ENCODE measurements around the gene THY1. TPM values are rescaled to one million over a fixed set of nuclear protein-coding genes. Genes with fewer than 3 reads are reported as not detected.
"Not testable (repeated sequence)": the region's sequence is repeated elsewhere in the genome, so short reads cannot be mapped to it uniquely, and the experiment has no call there.

THY1 gene
- total RNA-seq, 2 experiments from 2014 or later = 0.07 to 0.17 TPM

DNA sequence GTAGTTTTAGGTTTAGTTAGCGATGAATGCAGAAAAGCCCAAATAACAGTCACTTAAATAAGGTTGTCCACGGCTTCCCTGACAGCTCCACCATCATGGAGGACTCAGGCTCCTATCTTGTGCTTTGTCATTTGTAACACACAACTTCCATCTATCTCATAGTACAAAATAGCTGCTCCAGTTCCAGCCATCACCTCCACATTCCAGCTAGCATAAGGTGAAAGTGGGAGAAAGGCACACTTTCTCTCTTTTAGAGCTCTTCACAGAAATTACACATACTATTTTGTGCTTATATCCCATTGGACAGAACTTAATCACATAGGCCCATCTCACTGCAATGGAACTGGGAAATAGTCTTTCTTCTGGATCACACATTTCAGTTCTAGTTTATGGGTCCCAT lies 8.7 kb downstream of the THY1 start:
- H3K4me1 Mint-ChIP-seq (ENCODE audit: low read depth) = no peaks in the 10 kb centered on the region
- no peak overlapping the region for H3K4me3 Mint-ChIP-seq
- intact Hi-C loops (cut with micrococcal nuclease) = no loop called here
- CTCF ChIA-PET = interaction anchor here (0.7 to 1.2 kb wide), 3 partner anchors 9 to 694 kb away, joined by 3 to 5 read pairs (median 3); partner anchors contain the start of gene THY1
- H3K36me3 Mint-ChIP-seq (ENCODE audit: low read depth) = no peaks in the 10 kb centered on the region
- no peak overlapping the region for H3K27ac Mint-ChIP-seq
- no peaks in the 10 kb centered on the region for H3K27me3 Mint-ChIP-seq (ENCODE audit: low read depth)
- peaks cover 3% of the 10 kb centered on the region for H3K9me3 Mint-ChIP-seq
- DNase-seq = no peak

GRCh38 chr11:119412072-119412471 lies 10.9 kb downstream of the THY1 start:
- H3K9me3 Mint-ChIP-seq = peaks cover 3% of the 10 kb centered on the region
- CTCF ChIA-PET = no interaction called here
- H3K27ac Mint-ChIP-seq = no peak overlapping the region
- H3K27me3 Mint-ChIP-seq (ENCODE audit: low read depth) = no peaks in the 10 kb centered on the region
- intact Hi-C loops (cut with micrococcal nuclease) = no loop called here
- H3K4me3 Mint-ChIP-seq = no peak overlapping the region
- H3K4me1 Mint-ChIP-seq (ENCODE audit: low read depth) = no peaks in the 10 kb centered on the region
- no peak for DNase-seq
- no peaks in the 10 kb centered on the region for H3K36me3 Mint-ChIP-seq (ENCODE audit: low read depth)

DNA sequence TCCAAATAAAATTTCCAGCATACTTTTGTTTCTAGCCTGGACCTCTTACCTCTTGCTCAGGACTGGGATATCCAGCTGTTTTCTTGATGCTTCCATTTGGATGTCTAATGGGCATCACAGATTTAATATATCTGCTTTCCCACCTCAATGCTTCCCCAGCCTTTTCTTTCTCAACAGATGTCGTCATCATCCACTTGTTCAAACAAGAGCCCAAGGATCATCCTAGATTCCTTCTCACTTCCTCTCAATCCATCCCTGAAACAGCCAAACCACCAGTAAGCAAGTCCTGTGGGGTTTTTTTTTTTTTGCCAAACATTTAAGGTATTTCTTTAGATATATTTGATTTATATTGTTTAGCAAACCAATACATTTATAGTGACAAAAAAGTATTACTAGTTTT lies 12.5 kb downstream of the THY1 start:
- Mint-ChIP-seq H3K4me1 (ENCODE audit: low read depth) (no peaks in the 10 kb centered on the region), H3K27ac (no peak overlapping the region), H3K27me3 (ENCODE audit: low read depth) (no peaks in the 10 kb centered on the region), H3K36me3 (ENCODE audit: low read depth) (no peaks in the 10 kb centered on the region), H3K4me3 (no peak overlapping the region), H3K9me3 (peaks cover 3% of the 10 kb centered on the region)
- DNase-seq = no peak
- intact Hi-C loops (cut with micrococcal nuclease) = no loop called here
- CTCF ChIA-PET = interaction anchor here (1.0 kb wide), 1 partner anchor 54 kb away, joined by 3 read pairs; no protein-coding TSS in a partner anchor

GRCh38 chr11:119409731-119410130 lies 13.2 kb downstream of the THY1 start:
- Mint-ChIP-seq H3K4me1 (ENCODE audit: low read depth) (no peaks in the 10 kb centered on the region), H3K4me3 (no peak overlapping the region), H3K9me3 (peaks cover 3% of the 10 kb centered on the region), H3K27me3 (ENCODE audit: low read depth) (peaks cover 2% of the 10 kb centered on the region), H3K27ac (no peak overlapping the region), H3K36me3 (ENCODE audit: low read depth) (no peaks in the 10 kb centered on the region)
- CTCF ChIA-PET = interaction anchor here (1.1 kb wide), 1 partner anchor 29 kb away, joined by 3 read pairs; no protein-coding TSS in a partner anchor
- DNase-seq = no peak
- intact Hi-C loops (cut with micrococcal nuclease) = no loop called here

DNA sequence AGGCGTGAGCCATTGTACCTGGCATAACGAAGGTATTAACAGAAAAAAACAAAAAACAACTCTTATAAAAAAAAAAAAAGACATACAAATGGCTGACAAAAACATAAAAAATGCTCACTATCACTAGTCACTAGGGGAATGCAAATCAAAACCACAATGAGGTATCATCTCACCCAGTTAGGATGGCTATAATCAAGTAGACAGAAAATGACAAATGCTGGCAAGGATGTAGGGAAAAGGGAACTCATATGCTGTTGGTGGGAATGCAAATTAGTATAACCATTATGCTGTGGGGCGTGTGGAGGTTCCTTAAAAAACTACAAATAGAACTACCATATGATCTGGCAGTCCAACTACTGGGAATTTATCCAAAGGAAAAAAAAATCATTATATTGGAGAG lies 17.0 kb downstream of the THY1 start:
- CTCF ChIA-PET = no interaction called here
- DNase-seq = no peak
- Mint-ChIP-seq H3K27me3 (ENCODE audit: low read depth) (peaks cover 2% of the 10 kb centered on the region), H3K4me1 (ENCODE audit: low read depth) (no peaks in the 10 kb centered on the region), H3K9me3 (peaks cover 2% of the 10 kb centered on the region), H3K36me3 (ENCODE audit: low read depth) (no peaks in the 10 kb centered on the region), H3K27ac (no peak overlapping the region), H3K4me3 (no peak overlapping the region)
- intact Hi-C loops (cut with micrococcal nuclease) = no loop called here

GRCh38 chr11:119405448-119405847 lies 17.5 kb downstream of the THY1 start:
- H3K36me3 Mint-ChIP-seq (ENCODE audit: low read depth); H3K27me3 Mint-ChIP-seq (ENCODE audit: low read depth); H3K27ac Mint-ChIP-seq; H3K4me1 Mint-ChIP-seq (ENCODE audit: low read depth); intact Hi-C loops (cut with micrococcal nuclease); H3K4me3 Mint-ChIP-seq; DNase-seq; H3K9me3 Mint-ChIP-seq; CTCF ChIA-PET: not testable (repeated sequence)

GRCh38 chr11:119404872-119405271 lies 18.1 kb downstream of the THY1 start:
- no peaks in the 10 kb centered on the region for H3K4me1 Mint-ChIP-seq (ENCODE audit: low read depth)
- DNase-seq = no peak
- CTCF ChIA-PET = interaction anchor here (1.1 kb wide), 1 partner anchor 48 kb away, joined by 3 read pairs; no protein-coding TSS in a partner anchor
- peaks cover 2% of the 10 kb centered on the region for H3K27me3 Mint-ChIP-seq (ENCODE audit: low read depth)
- H3K27ac Mint-ChIP-seq = no peak overlapping the region
- peaks cover 2% of the 10 kb centered on the region for H3K36me3 Mint-ChIP-seq (ENCODE audit: low read depth)
- no peak overlapping the region for H3K4me3 Mint-ChIP-seq
- intact Hi-C loops (cut with micrococcal nuclease) = no loop called here
- H3K9me3 Mint-ChIP-seq = peaks cover 6% of the 10 kb centered on the region

GRCh38 chr11:119403021-119403420 lies 20.0 kb downstream of the THY1 start:
- Mint-ChIP-seq H3K4me1 (ENCODE audit: low read depth) (no peaks in the 10 kb centered on the region), H3K4me3 (no peak overlapping the region), H3K27me3 (ENCODE audit: low read depth) (peaks cover 14% of the 10 kb centered on the region), H3K9me3 (peaks cover 12% of the 10 kb centered on the region), H3K36me3 (ENCODE audit: low read depth) (peaks cover 5% of the 10 kb centered on the region), H3K27ac (no peak overlapping the region)
- CTCF ChIA-PET = interaction anchor here (0.8 to 1.1 kb wide), 2 partner anchors 13 to 80 kb away, joined by 3 to 4 read pairs; no protein-coding TSS in a partner anchor
- intact Hi-C loops (cut with micrococcal nuclease) = no loop called here
- no peak for DNase-seq

DNA sequence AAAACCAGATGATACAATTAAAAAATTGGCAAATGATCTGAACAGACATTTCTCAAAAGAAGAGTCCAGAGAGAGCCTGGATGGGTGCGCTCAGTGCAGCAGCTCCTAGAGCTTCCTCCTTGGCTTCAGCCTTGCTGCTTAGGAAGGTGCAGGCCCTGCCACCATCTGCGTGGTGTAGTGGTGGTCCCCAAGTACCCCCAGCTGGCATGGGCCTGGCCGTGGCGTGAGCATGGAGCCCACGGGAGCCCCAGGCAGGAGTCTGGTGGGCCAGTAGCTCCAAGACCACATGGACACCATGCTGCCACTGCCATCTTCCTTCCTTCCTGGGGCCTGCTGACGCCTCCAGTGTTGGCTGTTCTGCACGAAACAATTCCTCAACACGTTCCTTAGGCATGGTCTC lies 20.5 kb downstream of the THY1 start:
- no peak overlapping the region for H3K27ac Mint-ChIP-seq
- no peaks in the 10 kb centered on the region for H3K4me1 Mint-ChIP-seq (ENCODE audit: low read depth)
- DNase-seq = no peak
- peaks cover 17% of the 10 kb centered on the region for H3K9me3 Mint-ChIP-seq
- intact Hi-C loops (cut with micrococcal nuclease) = no loop called here
- CTCF ChIA-PET = no interaction called here
- H3K36me3 Mint-ChIP-seq (ENCODE audit: low read depth) = peaks cover 7% of the 10 kb centered on the region
- no peak overlapping the region for H3K4me3 Mint-ChIP-seq
- H3K27me3 Mint-ChIP-seq (ENCODE audit: low read depth) = peaks cover 18% of the 10 kb centered on the region

DNA sequence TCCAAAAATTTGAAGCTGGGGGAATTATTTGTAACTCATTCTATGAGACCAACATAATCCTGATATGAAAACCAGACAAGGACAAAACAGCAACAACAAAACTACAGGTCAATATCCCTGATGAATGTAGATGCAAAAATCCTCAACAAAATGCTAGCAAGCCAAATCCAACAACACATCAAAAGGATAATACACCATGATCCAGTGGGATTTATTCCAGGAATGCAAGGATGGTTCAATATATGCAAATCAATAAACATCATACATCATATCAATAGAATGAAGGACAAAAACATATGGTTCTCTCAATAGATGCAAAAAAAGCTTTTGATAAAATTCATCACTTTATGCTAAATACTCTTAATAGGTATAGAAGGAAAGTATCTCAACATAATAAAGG lies 22.1 kb downstream of the THY1 start:
- intact Hi-C loops (cut with micrococcal nuclease) = no loop called here
- no peak for DNase-seq
- H3K27me3 Mint-ChIP-seq (ENCODE audit: low read depth) = peaks cover 21% of the 10 kb centered on the region
- H3K36me3 Mint-ChIP-seq (ENCODE audit: low read depth) = peaks cover 7% of the 10 kb centered on the region
- H3K4me3 Mint-ChIP-seq = no peak overlapping the region
- CTCF ChIA-PET = interaction anchor here (1.3 to 1.6 kb wide), 2 partner anchors 19 to 45 kb away, joined by 5 read pairs; no protein-coding TSS in a partner anchor
- H3K4me1 Mint-ChIP-seq (ENCODE audit: low read depth) = no peaks in the 10 kb centered on the region
- H3K9me3 Mint-ChIP-seq = peaks cover 17% of the 10 kb centered on the region
- no peak overlapping the region for H3K27ac Mint-ChIP-seq

GRCh38 chr11:119397740-119398139 lies 25.2 kb downstream of the THY1 start:
- H3K27ac Mint-ChIP-seq = no peak overlapping the region
- H3K9me3 Mint-ChIP-seq = peaks cover 17% of the 10 kb centered on the region
- H3K4me3 Mint-ChIP-seq = no peak overlapping the region
- CTCF ChIA-PET = interaction anchor here (1.1 kb wide), 1 partner anchor 79 kb away, joined by 4 read pairs; no protein-coding TSS in a partner anchor
- no peak for DNase-seq
- H3K4me1 Mint-ChIP-seq (ENCODE audit: low read depth) = no peaks in the 10 kb centered on the region
- H3K27me3 Mint-ChIP-seq (ENCODE audit: low read depth) = peaks cover 24% of the 10 kb centered on the region
- H3K36me3 Mint-ChIP-seq (ENCODE audit: low read depth) = peaks cover 7% of the 10 kb centered on the region
- intact Hi-C loops (cut with micrococcal nuclease) = no loop called here

- peaks cover 7% of the 10 kb centered on the region for H3K36me3 Mint-ChIP-seq (ENCODE audit: low read depth)
- no peaks in the 10 kb centered on the region for H3K4me1 Mint-ChIP-seq (ENCODE audit: low read depth)
- no peak overlapping the region for H3K4me3 Mint-ChIP-seq
- H3K27ac Mint-ChIP-seq = no peak overlapping the region
- CTCF ChIA-PET = interaction anchor here (0.7 kb wide), 1 partner anchor 201 kb away, joined by 4 read pairs; no protein-coding TSS in a partner anchor
- peaks cover 24% of the 10 kb centered on the region for H3K27me3 Mint-ChIP-seq (ENCODE audit: low read depth)
- H3K9me3 Mint-ChIP-seq = peaks cover 15% of the 10 kb centered on the region
- no peak for DNase-seq
- intact Hi-C loops (cut with micrococcal nuclease) = no loop called here
Observed at GRCh38 chr11:119396835-119397234, 26.1 kb downstream of the THY1 start.

- intact Hi-C loops (cut with micrococcal nuclease) = no loop called here
- no peak for DNase-seq
- Mint-ChIP-seq H3K27ac (no peak overlapping the region), H3K9me3 (no peaks in the 10 kb centered on the region), H3K36me3 (ENCODE audit: low read depth) (no peaks in the 10 kb centered on the region), H3K27me3 (ENCODE audit: low read depth) (peaks cover 5% of the 10 kb centered on the region), H3K4me3 (no peak overlapping the region), H3K4me1 (ENCODE audit: low read depth) (no peaks in the 10 kb centered on the region)
- CTCF ChIA-PET = interaction anchor here (1.1 kb wide), 1 partner anchor 85 kb away, joined by 4 read pairs; no protein-coding TSS in a partner anchor
Observed at GRCh38 chr11:119391275-119391674, 31.7 kb downstream of the THY1 start.
